ENCODE results near the gene KRTAP9-1. TPM values are rescaled to one million over a fixed set of nuclear protein-coding genes. Genes with fewer than 3 reads are reported as not detected.

Gene KRTAP9-1
- total and polyA plus RNA-seq, 2 experiments from 2014 or later: not detected

DNA sequence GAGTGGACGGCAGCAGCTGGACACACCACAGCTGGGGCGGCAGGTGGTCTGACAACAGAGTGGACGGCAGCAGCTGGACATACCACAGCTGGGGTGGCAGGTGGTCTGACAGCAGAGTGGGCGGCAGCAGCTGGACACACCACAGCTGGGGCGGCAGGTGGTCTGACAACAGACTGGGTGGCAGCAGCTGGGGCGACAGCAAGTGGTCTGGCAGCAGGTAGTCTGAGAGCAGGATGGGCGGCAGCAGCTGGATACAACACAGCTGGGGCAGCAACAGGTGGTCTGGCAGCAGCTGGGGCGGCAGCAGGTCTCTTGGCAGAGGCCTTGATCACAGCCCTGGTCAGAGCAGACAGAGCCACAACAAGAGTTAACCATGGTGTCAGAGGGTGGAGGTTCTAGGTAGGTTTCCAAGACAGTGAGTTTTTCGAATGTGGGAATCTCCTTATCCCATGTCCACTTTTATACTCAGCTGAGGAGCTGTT, 5.2 kb upstream of the KRTAP9-1 start, which contains the start of gene KRTAP4-1:
TSS of gene KRTAP4-1 (minus strand) at position 432 of the 482 bp plus-strand sequence. CDS start at position 375, 57 bp downstream.
- Mint-ChIP-seq H3K27ac (no peak within 1 kb of the TSS), H3K4me3 (no peak within 1 kb of the TSS), H3K9me3 (no peaks in the 10 kb centered on the region), H3K36me3 (ENCODE audit: low read depth) (no peaks in the 10 kb centered on the region), H3K4me1 (no peaks in the 10 kb centered on the region), H3K27me3 (ENCODE audit: insufficient read depth, low read depth, poor library complexity) (peaks cover 2% of the 10 kb centered on the region)
- Histone ChIP-seq H3K79me2 (replicated peaks; ENCODE audit: insufficient read depth) (no peaks in the 10 kb centered on the region), H3F3A (replicated peaks; ENCODE audit: low read depth) (no peaks in the 10 kb centered on the region), H3K4me3 (no peak within 1 kb of the TSS), H3K9me2 (ENCODE audit: insufficient read depth) (no peaks in the 10 kb centered on the region), H3K27me3 (ENCODE audit: insufficient read depth) (no peaks in the 10 kb centered on the region), H3K36me3 (ENCODE audit: insufficient read depth) (no peaks in the 10 kb centered on the region), H3K4me1 (ENCODE audit: insufficient read depth) (no peaks in the 10 kb centered on the region), H3K4me2 (no peak within 1 kb of the TSS), H3K27ac (ENCODE audit: low read depth) (no peak within 1 kb of the TSS), H4K20me1 (replicated peaks; ENCODE audit: insufficient read depth) (no peaks in the 10 kb centered on the region), H2AFZ (no peak within 1 kb of the TSS)
- no peak for TF ChIP-seq POLR2AphosphoS5 (IDR thresholded peaks at IDR 0.05; ENCODE audit: low read depth)
- TF ChIP-seq, protein P1, sequence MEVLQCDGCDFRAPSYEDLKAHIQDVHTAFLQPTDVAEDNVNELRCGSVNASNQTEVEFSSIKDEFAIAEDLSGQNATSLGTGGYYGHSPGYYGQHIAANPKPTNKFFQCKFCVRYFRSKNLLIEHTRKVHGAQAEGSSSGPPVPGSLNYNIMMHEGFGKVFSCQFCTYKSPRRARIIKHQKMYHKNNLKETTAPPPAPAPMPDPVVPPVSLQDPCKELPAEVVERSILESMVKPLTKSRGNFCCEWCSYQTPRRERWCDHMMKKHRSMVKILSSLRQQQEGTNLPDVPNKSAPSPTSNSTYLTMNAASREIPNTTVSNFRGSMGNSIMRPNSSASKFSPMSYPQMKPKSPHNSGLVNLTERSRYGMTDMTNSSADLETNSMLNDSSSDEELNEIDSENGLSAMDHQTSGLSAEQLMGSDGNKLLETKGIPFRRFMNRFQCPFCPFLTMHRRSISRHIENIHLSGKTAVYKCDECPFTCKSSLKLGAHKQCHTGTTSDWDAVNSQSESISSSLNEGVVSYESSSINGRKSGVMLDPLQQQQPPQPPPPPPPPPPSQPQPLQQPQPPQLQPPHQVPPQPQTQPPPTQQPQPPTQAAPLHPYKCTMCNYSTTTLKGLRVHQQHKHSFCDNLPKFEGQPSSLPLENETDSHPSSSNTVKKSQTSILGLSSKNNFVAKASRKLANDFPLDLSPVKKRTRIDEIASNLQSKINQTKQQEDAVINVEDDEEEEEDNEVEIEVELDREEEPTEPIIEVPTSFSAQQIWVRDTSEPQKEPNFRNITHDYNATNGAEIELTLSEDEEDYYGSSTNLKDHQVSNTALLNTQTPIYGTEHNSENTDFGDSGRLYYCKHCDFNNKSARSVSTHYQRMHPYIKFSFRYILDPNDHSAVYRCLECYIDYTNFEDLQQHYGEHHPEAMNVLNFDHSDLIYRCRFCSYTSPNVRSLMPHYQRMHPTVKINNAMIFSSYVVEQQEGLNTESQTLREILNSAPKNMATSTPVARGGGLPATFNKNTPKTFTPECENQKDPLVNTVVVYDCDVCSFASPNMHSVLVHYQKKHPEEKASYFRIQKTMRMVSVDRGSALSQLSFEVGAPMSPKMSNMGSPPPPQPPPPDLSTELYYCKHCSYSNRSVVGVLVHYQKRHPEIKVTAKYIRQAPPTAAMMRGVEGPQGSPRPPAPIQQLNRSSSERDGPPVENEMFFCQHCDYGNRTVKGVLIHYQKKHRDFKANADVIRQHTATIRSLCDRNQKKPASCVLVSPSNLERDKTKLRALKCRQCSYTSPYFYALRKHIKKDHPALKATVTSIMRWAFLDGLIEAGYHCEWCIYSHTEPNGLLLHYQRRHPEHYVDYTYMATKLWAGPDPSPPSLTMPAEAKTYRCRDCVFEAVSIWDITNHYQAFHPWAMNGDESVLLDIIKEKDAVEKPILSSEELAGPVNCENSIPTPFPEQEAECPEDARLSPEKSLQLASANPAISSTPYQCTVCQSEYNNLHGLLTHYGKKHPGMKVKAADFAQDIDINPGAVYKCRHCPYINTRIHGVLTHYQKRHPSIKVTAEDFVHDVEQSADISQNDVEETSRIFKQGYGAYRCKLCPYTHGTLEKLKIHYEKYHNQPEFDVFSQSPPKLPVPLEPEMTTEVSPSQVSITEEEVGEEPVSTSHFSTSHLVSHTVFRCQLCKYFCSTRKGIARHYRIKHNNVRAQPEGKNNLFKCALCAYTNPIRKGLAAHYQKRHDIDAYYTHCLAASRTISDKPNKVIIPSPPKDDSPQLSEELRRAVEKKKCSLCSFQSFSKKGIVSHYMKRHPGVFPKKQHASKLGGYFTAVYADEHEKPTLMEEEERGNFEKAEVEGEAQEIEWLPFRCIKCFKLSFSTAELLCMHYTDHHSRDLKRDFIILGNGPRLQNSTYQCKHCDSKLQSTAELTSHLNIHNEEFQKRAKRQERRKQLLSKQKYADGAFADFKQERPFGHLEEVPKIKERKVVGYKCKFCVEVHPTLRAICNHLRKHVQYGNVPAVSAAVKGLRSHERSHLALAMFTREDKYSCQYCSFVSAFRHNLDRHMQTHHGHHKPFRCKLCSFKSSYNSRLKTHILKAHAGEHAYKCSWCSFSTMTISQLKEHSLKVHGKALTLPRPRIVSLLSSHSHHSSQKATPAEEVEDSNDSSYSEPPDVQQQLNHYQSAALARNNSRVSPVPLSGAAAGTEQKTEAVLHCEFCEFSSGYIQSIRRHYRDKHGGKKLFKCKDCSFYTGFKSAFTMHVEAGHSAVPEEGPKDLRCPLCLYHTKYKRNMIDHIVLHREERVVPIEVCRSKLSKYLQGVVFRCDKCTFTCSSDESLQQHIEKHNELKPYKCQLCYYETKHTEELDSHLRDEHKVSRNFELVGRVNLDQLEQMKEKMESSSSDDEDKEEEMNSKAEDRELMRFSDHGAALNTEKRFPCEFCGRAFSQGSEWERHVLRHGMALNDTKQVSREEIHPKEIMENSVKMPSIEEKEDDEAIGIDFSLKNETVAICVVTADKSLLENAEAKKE (CRISPR knock-in tag; IDR thresholded peaks at IDR 0.05): no peak
- no peak for TF ChIP-seq ZNF114 (CRISPR knock-in tag; IDR thresholded peaks at IDR 0.05)
- TF ChIP-seq, protein P2, sequence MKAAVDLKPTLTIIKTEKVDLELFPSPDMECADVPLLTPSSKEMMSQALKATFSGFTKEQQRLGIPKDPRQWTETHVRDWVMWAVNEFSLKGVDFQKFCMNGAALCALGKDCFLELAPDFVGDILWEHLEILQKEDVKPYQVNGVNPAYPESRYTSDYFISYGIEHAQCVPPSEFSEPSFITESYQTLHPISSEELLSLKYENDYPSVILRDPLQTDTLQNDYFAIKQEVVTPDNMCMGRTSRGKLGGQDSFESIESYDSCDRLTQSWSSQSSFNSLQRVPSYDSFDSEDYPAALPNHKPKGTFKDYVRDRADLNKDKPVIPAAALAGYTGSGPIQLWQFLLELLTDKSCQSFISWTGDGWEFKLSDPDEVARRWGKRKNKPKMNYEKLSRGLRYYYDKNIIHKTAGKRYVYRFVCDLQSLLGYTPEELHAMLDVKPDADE (IDR thresholded peaks at IDR 0.05): no peak
- TF ChIP-seq, protein P3, sequence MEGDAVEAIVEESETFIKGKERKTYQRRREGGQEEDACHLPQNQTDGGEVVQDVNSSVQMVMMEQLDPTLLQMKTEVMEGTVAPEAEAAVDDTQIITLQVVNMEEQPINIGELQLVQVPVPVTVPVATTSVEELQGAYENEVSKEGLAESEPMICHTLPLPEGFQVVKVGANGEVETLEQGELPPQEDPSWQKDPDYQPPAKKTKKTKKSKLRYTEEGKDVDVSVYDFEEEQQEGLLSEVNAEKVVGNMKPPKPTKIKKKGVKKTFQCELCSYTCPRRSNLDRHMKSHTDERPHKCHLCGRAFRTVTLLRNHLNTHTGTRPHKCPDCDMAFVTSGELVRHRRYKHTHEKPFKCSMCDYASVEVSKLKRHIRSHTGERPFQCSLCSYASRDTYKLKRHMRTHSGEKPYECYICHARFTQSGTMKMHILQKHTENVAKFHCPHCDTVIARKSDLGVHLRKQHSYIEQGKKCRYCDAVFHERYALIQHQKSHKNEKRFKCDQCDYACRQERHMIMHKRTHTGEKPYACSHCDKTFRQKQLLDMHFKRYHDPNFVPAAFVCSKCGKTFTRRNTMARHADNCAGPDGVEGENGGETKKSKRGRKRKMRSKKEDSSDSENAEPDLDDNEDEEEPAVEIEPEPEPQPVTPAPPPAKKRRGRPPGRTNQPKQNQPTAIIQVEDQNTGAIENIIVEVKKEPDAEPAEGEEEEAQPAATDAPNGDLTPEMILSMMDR (conservative IDR thresholded peaks at IDR 0.05; ENCODE audit: low read depth in 2 of 2): no peak
- no peak for TF ChIP-seq JUNB (IDR thresholded peaks at IDR 0.05; ENCODE audit: unreplicated experiment)
- TF ChIP-seq EZH2 (IDR thresholded peaks at IDR 0.05; ENCODE audit: low read depth, unreplicated experiment): no peak
- no peak for TF ChIP-seq CREB1 (CRISPR knock-in tag; IDR thresholded peaks at IDR 0.05; ENCODE audit: low read depth)
- TF ChIP-seq, protein P4, sequence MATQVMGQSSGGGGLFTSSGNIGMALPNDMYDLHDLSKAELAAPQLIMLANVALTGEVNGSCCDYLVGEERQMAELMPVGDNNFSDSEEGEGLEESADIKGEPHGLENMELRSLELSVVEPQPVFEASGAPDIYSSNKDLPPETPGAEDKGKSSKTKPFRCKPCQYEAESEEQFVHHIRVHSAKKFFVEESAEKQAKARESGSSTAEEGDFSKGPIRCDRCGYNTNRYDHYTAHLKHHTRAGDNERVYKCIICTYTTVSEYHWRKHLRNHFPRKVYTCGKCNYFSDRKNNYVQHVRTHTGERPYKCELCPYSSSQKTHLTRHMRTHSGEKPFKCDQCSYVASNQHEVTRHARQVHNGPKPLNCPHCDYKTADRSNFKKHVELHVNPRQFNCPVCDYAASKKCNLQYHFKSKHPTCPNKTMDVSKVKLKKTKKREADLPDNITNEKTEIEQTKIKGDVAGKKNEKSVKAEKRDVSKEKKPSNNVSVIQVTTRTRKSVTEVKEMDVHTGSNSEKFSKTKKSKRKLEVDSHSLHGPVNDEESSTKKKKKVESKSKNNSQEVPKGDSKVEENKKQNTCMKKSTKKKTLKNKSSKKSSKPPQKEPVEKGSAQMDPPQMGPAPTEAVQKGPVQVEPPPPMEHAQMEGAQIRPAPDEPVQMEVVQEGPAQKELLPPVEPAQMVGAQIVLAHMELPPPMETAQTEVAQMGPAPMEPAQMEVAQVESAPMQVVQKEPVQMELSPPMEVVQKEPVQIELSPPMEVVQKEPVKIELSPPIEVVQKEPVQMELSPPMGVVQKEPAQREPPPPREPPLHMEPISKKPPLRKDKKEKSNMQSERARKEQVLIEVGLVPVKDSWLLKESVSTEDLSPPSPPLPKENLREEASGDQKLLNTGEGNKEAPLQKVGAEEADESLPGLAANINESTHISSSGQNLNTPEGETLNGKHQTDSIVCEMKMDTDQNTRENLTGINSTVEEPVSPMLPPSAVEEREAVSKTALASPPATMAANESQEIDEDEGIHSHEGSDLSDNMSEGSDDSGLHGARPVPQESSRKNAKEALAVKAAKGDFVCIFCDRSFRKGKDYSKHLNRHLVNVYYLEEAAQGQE (IDR thresholded peaks at IDR 0.05; ENCODE audit: unreplicated experiment): no peak
- TF ChIP-seq EZH2phosphoT487 (IDR thresholded peaks at IDR 0.05; ENCODE audit: unreplicated experiment): no peak
- no peak for TF ChIP-seq ZNF331 (CRISPR knock-in tag; IDR thresholded peaks at IDR 0.05; ENCODE audit: low read depth)
- no peak for TF ChIP-seq STAT1 (IDR thresholded peaks at IDR 0.05; ENCODE audit: unreplicated experiment)
- no peak for TF ChIP-seq NANOG (IDR thresholded peaks at IDR 0.05; ENCODE audit: borderline replicate concordance)
- DNase-seq (ENCODE audit: low spot score) (no peak), ATAC-seq (no peak)

Measured in GM23338 (cell line).